GM18907 (cell line): ENCODE measurements around the gene DEGS2.

Source experiments
- ATAC-seq: cut with Tn5 transposase; IDR thresholded peaks from one replicate; pipeline ENCODE4 v1.9.1; 2021; ENCODE audit warnings: mild to moderate bottlenecking, moderate library complexity; ENCODE audit not compliant: unreplicated experiment

The DEGS2 gene

DNA sequence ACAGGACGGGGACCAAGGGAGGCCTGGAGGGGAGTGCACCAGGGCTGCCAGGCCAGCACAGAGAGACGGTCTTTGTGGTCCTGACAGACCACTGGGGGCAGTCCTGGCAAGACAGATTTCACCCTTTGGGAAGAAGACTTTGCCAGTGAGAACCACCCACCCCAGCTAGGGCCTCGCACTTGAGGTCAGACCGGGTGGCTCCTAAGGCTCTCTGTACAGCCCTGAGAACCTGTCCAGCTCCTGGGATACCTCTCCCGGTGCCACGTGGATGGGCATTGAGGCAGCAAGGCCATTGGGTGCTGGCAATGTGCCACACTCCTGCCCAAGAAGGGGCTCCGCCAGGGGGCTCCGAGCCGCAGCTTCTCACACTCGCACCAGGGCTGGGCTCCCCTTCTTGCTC, 42.4 kb downstream of the DEGS2 start:
- ATAC-seq, result no peak

DNA sequence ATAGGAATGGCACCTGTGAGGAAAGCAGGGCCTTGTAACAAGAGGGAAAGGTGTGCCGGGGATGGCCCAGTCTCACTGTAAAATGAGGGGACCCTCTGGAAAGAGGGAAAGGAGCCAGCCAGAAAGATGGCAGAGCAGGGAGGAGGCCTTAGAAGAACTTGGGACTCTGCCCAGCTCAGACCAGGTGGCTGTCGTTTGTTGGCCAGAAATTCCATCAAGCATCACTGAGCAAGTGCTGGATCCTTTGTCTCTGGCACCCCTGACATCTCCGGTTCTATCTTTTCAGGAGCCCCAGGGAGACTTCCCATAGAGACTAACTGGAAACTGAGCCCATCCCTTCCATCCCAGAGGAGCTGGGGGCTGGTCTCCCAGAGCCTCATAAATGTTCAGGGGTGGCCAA, 43.3 kb downstream of the DEGS2 start:
- no peak for ATAC-seq

DNA sequence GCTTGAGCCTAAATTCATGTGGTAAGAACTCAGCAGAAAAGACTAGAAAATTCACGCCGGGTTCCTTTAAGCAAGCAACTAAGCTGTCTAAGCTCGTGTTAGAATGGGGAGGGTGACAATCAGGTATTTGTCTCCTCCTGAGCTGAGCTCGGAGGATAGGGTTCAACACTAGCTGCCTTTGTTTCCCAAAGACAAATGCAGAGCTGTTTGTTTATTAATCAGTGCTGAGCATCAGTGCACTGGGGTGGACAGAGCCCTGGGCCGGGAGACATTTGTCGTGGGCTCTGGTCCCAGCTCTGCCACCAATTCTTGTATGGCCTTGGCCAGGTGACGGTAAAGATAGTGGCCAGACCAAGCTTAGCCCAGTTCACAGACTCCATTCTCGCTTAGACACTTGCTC, 43.7 kb downstream of the DEGS2 start:
- no peak for ATAC-seq

DNA sequence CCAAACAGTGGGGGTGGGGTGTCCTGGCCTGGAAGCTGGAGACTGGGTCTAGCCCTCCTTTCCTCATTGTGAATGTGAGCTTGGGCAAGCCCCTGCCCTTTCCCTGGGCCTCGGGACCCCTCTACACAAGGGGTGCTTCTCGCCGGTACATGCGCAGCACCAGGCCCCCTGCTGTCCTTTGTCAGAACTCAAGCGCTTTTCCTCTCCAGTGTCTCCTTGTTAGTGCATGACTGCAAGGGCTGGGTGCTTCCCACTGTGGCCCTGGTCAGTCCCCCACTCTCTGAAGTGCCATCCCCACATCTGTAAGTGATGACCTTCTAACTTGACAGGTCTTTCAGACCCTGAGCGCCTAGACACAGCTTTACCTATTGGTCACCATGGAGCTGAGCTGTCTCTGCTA, 44.2 kb downstream of the DEGS2 start:
- ATAC-seq, result no peak

DNA sequence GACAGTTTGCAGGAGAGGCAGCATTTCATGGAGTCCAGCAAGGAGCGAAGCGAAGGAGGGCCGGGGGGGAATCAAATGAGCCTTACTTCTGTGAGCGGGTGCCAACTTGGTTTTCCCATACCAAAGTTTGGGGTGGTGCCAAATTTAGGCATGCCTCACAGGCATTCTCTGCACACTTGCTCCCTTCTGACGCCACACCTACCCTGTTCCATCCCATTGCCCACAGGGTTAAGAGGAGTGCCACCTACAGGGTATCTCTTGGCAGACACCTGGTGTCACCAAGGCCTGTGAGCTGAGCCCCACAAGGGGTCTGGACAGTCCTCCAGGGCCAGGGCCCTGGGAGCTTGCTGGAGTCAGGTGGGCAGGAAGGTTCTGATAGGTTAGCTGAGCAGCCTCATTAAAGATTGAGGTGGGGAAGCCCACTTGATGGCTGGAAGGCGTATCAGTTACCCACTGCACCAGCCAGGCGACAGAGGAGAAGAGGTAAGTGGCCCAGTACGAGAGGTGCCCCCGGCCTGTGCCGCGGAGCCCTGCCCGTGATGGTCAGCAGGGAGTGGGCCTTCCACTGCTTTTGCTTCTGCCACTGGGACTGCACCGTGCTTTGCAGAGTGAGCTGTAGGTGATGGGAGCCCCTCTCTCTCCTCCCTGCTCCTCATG, 45.2 kb downstream of the DEGS2 start:
- no peak for ATAC-seq

DNA sequence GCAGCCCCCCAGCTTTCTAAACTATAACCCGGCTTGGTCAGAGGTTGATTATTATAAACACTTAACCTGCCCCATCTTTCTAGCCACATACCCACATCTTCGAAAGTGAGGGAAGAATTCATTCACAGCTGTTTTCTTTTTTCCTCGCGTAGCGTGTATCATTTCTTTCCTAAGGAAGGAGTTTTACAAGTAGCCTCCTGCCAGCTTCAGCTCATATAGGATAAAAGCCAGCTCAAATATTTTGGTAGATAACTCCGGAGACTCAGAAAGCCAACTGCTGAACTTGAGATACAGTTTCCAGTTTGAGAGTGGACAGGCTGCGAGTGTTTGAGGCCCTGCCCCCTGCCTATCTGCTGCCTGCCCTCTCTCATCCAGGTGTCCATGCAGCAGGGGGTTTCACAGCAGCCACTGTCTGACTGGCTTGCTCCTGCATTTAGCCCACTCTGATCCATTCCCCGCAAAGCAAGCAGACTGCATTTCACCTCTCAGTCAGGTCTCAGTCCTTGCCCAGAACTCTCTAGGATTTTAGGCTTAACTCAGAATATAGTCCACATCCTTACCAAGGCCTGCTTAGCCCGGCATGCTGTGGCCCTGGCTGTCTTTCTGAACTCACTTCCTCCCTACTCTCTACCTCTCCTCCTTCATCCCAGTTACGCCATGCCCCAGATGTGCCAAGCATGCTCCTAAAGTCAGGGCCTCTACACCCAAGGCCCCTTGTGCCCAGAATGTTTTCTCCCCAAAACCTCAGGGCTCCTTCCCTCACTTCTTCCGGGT, 47.3 kb downstream of the DEGS2 start:
- no peak for ATAC-seq

DNA sequence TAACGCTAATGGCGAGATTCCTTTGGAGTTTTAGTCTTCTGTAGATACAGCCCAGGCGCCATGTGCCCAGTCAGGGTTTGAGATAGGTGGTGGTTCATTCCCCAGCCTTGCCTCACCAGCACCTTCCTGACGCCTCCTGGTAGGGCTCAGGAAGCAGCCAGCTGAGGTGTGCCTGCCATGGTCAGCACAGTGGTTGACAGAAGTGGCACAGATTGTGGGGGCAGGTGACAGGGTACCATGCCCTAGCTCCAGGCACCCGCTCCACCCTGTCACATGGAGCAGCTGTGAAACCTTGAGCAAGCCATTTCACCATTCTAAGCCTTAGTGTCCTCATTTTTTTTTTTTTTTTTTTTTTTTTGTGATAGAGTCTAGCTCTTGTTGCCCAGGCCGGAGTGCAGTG, 48.6 kb downstream of the DEGS2 start:
- no peak for ATAC-seq

DNA sequence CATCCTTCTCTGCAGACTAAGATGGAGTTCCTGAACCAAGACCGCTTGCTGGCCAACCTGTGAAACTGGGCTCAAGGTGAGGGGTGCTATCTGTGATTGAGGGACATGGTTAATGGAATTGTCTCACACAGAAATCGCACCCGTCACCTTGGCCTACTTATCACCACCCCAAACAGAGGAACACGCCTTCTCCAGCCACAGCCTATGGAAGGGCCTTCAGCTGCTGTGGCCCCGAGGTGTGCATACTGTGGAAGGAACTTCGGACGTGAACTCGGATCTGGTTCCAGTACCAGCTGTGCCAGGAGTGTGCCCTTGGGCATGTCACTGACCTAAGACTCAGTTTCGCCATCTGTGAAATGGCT, 49.9 kb downstream of the DEGS2 start:
- no peak for ATAC-seq

DNA sequence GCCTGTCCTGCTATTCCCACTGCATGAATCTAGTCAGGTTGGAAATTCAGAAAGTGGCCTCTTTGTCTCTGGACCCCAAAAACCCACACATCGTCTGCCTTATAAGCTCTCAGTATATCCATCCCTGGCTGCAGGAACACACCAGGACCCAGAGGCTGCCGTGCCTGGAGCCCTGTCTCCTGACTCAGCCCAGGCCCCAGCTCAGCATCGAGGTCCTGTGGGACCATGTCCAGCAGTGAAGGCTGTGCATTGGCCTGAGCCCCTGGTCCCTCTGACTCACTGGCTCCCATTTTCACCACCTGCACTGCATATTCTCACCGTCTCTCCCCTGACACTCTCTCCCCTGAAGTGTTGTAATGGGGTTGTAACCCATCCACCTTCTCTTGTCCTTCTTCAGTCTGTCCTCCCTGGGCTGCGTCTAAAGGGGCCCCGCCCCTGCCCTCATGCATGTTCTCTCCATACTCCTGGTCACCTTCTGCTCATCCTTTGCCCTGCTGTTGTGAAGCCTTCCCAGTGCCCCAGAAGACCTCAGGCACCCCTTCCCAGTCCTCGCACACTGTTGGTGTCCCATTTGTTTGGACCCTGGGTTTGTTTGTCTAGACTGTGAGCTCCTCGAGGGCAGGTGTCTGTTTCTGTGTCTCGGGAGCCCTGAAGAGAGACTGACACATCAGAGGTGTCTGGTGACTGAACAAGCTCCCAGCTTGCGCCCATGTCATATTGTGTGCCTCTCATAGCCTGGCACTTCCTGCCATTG, 50.4 kb downstream of the DEGS2 start:
- no peak for ATAC-seq

DNA sequence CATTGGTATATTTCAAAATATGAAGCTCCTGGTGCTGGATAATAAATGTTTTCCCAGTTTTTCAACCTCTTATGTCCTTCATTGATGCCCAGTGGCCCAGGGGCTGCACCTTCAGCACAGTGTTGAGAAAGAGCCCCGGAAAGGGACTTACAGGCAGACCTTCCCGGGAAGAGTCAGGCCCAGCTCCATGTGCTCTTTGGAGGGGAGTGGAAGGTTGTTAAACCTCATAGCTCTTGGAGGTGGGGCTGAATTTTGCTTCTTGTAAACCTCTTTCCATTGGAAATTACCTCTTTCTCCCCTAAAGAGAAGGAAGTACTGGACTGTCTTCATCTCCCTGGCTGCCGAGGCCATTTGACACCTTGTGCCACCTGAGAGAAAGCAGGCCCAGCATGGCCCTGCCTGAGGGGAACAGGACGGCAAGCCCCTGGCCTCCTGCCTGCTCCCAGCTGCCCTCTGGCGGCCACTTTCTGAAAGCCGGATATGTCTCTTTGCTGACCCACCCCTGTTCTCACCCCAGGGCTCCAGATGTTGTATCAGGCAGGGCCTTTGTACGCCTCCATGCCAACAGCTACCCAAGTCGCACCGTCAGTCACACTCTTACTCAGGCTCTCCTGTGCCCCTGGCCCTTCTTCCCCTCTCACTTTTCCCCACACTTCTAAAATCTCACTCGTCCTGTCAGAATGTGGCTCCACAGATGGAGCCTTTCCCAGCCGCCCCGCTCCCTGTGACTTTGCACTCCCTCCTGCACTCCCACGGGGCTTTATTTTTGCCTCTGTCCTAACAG, 51.2 kb downstream of the DEGS2 start:
- peak; percentile 74 for ATAC-seq

DNA sequence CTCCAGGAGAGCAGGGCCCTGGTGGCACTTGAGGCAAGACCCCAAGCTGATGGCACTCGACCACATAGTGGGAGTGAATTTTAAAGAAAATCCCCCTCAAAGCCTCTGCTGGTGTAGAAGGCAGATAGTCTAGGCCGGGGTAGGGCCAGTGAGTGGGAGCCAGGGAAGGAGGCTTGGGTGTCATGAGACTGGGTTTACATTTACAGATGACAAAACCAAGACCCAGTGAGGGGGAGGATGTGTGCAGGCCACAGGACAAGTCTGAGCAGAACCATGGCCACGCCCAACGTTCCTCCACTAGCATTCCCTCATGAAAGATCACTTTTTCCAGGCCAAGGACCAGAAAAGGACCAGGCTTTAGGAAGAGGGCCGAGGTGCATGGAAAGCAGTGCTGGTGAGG, 52.2 kb downstream of the DEGS2 start:
- no peak for ATAC-seq

DNA sequence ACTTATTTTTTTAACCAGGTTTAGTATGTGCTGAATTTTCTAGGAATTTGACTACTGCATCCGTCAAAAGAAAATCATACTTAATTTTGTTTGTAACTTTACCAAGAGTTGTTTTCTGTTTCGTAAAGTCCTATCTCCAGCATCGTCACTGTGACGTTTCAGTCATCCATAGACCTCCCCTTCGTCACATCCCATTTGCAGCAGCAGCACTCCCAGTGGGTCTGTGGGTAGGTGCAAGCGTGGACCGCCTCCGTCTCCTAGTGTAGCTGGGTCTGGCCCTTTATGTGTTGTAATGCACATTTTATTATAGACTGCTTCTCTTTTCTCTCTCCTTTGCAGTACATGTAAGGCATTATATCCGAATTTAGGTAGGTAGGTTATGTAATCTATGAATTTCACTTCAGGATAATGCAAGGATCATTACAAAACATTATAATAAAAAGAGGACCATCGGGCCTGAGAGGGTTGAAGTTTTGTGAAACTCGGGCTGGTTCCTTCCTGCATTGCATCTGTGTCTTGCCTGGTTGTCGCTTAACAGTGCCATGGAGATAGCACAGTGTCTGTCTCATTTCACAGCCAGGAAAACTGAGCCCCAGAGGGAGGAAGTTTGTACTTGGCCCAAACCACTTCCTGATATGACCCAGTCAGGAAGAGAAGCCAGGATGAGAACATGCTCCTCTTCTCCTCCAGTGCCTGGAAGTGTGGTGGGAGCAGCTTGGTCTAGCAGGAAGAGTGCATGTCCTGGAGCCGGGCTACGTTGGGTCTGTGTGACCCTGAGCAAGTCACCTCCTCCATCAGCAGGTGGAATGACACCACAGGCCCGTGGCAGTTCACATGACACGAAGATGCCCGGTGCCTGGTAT, 53.0 kb downstream of the DEGS2 start:
- no peak for ATAC-seq

DNA sequence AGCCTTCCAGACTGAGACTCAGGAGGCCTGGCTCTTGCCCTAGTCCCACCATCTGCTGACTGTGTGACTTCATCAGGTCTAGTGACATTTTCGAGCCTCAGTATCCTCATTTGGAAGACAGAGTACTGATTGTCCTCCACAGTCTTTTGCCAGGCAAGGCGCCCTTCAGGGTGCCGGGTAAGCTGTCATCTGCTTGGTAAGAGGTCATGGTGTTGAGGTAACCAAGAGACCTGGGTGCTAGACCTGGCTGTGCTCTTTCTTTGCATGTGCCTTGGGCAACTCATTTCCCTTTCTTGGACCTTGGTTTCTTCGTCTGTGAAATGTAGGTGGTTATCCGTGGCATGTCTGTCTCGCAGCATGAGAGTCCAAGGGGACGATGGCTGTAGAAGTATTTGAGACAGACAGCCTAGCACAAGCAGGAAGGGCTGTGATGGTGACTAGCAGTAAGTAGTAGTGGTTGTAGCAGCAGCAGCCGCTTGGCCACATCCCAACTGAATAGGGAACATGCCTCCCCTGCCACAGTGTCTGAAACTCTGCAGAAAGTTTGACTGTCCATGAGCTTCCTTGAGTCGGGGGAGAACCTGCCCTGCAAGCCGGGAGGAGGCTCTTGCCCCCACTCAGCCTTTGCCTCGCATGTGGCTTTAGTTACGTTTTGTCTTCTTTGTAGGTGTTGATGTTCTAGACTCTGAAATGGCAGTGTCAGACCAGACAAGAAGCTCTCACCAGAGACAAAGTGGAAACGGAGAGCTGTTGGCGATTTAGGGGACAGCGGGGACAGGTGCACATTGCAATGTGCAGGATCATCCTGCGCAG, 53.9 kb downstream of the DEGS2 start:
- no peak for ATAC-seq

DNA sequence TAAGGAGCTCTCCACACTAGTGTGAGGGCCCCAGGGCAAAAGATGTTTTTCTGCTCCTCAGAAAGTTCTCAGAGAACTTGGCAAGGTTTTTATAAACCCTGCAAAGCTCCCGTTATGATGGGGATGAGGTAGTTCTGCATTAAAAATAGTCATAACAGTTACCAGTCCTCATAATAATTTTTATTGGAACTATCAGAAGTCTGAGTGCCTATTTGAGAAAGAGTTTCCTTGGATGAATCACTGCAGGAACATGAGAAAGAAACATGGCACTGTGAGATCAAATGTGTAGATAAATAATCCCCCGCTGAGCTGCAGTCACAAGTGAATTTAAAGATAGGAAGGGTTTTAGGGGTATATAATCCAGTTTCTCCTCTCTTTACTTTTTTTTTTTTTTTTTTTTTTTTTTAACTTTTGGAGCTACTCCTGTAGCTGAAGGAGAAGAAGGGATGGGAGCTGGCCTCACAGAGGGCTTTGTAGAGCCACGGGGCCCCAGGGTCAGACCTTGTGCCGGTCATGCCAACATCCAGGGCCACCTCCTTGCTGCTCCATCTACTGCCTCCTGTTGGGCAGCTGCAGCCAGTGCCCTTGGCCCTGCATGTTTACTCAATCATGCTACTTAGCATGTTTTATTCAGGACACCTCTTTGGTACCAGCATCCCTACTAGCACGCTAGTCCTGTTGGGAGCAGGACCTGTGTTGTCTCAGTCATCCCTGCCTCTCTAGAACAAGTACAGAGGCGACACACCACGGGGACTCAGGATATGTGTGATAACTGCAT, 54.7 kb downstream of the DEGS2 start:
- ATAC-seq, result no peak

DNA sequence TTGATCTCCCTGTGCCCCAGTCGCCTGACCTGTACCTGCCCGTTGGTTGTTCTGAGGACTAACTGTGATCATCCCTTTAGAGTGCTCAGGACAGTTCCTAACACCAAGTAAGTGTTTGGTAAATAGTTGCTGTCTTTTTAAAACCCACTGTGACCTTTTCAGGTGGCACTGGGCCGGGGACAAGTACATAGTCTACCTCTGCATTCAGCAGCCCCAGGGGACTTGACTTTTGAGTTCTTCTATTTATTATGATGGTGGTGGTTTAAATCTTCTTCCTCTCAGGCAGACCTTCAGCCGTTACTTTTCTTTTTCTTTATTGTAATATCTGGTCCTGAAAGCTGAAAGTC, 55.5 kb downstream of the DEGS2 start:
- no peak for ATAC-seq

DNA sequence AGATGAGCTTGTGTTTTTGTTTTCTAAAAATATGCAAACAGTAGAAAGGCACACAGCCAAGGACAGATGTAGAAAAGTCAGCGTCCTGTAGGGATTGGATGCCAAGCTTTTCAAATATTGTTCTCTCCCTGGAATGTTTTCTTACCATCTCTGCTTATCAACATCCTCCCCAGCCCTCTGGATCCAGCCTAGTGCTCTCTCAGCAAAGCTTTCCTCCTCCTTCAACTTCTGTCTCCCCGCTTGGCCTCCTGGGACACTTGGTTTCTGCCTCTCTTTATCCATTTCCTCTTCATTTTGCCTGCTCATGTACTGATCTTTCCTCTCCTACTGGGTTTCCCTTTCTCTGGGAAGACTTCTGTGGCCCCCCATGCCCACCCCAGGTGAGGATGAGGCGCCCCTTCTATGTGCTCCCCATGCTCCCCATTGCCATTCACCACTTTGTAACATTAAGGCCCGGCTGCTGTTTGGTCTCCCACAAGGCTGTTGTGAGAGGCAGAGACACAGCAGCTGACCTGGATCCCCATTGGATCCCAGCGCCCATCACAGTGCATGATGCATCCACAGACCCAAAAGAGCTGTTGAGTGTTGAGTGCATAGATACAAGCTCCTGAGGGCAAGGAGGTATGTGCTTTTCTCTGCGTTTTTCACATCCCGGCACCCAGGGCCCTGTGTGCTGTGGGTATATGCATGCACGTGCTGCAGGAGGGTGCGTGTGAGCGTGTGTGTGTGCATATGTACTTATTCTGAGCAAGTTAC, 56.0 kb downstream of the DEGS2 start:
- no peak for ATAC-seq

DNA sequence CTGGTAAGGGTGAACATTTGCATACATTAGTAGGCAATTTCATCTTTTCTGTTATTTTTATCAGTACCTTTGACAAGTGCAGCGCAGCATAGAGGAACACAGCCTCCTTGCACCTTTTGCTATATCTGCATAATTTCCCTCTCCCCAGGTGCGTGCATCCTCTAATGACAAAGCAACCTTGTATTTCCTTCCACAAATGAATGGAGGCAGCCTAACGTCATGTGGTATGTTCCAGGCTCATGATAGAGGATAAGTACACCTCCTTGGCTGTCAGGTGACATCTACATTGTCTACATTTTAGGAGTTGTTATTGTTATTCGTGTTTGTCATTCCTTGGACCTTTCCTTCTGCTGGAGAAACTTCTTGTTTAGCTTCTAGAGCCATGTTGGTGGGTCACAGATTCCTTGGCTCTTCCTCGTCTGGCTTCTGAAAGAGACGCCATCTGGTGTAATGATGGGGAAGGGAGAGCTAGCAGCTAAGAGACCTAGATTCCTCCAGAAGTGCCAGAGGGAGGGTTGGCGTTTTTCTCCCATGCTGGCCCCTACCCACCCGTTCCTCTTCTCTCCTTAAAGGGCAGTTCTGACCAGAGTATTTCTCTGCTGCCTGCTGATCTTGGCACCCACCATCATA, 57.2 kb downstream of the DEGS2 start:
- ATAC-seq, result no peak
